Measurements from ENCODE around the gene ZNF500.

ZNF500 gene

DNA sequence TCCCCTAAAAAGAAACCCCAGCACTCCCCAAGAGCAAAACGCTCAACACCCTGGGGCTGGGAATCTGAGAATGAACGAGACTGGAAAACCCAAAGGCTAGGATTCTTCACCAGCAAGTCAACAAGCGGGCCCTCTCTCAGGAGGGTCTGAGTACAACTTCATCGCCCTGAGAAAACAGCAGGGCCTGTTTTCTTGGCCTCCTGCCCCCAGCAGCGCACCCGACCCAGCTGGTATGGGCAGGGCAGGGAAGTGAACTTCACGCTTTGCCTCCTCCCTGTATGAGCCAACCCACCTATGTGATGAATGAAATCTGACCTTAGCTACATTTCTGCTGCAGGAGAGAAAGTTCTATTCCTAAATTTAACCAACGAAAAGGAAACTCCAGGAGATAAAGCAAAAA is 62.5 kb downstream of the ZNF500 start:
- DNase-seq (ENCODE audit: low read depth): no peak

DNA sequence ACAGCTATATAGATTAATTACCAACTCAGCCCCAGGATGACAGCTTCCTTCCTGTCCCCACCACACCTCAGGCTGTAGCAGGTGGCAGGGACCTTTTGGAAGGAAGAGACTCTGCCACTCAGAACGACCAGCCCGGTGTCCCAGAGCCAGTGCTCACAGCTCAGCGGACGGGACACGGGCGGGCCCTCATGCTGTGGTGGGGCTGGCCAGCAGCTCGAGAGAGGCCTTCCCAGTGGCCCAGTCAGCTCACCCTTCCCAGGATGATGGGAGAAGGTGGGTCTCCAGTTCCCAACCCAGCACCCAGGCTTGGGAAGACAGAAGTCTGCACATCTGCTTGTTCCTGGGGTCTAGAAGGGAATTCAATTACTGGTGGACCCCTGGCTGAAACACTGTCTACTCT is 63.1 kb downstream of the ZNF500 start:
- no peak for DNase-seq (ENCODE audit: low read depth)

DNA sequence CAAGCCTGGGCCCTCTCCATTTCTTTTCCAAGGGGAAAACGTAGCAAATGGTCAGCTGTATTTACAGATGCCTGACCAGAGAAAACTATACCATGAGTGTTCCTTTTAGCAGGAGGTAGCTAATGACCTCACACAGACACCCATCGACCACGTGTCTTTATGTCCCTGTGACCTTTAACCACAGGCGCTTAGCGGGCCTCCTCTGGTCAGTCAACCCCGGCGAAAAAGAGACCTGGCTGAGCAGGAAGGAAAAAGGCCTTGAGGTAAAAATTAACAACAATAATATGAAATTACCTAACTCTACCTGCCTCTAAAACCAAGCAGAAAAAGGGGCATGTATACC is 64.5 kb downstream of the ZNF500 start:
- no peak for DNase-seq (ENCODE audit: low read depth)

DNA sequence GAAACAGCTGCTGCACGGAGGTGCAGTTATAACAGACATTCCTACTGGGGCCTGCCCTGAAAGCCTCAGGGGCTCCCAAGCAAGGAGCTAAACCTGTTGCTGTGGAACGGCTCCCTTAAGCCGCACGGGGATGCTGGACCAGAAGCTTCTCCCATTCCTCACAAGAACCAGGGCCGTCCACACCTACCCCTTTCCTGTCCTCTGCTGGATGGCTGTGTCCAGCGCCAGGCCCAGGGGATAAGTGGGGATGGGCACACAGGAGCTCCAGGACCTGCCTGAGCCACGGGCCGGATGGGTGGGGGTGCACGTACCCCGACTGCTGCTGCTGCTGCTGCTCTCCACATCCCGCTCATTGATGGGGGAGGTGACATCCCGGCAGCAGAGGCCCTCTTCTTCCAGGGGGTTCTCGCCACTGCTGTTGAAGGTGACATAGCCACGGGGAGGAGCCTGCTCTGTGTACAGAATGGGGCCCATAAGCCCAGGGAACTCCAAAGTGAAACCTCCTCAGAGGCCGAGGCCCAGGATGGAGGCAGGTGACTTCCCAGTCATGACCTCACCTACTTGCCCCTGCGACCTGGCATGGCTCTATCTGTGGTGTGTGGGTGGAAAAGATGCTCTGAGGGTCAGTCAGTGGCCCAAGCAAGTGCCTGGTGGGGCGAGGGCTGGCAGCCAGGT is 65.0 kb downstream of the ZNF500 start:
- no peak for DNase-seq (ENCODE audit: low read depth)

- DNase-seq (ENCODE audit: low read depth): no peak
Observed at GRCh38 chr16:4700997-4701743, 65.8 kb downstream of the ZNF500 start.

- DNase-seq (ENCODE audit: low read depth): no peak
Observed at GRCh38 chr16:4700380-4700996, 66.5 kb downstream of the ZNF500 start.

- no peak for DNase-seq (ENCODE audit: low read depth)
Observed at GRCh38 chr16:4699046-4699556, 67.9 kb downstream of the ZNF500 start.

DNA sequence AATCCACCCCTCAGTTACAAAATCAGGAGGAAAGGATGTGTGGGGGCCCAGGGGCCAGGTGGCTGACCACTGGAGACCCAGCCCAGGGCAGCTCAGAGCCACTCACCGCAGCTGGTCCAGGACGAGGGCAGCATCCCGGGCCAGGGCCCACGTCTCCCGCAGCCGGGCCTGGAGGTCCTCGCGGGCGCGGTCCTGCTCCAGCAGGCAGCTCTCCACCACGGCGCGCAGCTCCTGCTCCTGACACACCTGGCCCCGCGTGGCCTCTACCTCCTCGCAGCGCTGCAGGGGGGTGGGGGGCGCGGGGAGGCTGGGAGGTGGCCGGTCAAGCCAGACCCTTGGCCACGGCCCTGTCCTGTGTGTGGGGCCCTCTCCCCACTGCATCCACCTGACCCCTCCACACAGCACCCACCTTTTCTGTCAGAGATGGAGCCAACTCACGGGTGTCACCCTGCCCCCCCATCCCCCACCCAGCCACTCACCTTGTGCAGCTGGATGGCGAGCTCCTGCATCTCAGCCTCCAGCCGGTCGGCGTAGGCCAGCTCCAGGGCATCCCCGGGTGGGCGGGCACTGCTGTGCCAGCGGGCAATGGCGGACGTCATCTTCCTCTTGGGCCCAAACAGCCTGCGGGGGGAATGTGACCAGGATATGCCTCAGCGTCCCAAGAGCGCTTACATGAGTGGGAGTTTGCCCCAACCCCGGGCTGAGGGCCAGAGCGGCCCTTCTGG is 68.5 kb downstream of the ZNF500 start:
- DNase-seq (ENCODE audit: low read depth): no peak

All from activated T-cell treated with anti-CD3 and anti-CD28 coated beads for 1 hour (primary cell).